D721Med (cell line): ENCODE measurements around the gene IGSF21.

Experiments used
- DNase-seq: peaks from one replicate; pipeline ENCODE4 v3.0.0; 2011; ENCODE audit warnings: low spot score; ENCODE audit not compliant: insufficient read length
- FAIRE-seq: peaks from 2 replicates; lab custom pipeline; 2011; peaks lifted over from hg19 to GRCh38; lab: Jason Lieb, UNC
- TF ChIP-seq, protein P1 (sequence below): IDR thresholded peaks from 2 replicates; pipeline ENCODE4 v1.5.1; 2012; ENCODE audit warnings: mild to moderate bottlenecking, control low read depth; ENCODE audit not compliant: insufficient read depth; ENCODE audit errors: missing control alignments

IGSF21 gene

GRCh38 chr1:18241891-18242290 lies 134.3 kb downstream of the IGSF21 start:
- no peak for DNase-seq
- TF ChIP-seq, protein P1, sequence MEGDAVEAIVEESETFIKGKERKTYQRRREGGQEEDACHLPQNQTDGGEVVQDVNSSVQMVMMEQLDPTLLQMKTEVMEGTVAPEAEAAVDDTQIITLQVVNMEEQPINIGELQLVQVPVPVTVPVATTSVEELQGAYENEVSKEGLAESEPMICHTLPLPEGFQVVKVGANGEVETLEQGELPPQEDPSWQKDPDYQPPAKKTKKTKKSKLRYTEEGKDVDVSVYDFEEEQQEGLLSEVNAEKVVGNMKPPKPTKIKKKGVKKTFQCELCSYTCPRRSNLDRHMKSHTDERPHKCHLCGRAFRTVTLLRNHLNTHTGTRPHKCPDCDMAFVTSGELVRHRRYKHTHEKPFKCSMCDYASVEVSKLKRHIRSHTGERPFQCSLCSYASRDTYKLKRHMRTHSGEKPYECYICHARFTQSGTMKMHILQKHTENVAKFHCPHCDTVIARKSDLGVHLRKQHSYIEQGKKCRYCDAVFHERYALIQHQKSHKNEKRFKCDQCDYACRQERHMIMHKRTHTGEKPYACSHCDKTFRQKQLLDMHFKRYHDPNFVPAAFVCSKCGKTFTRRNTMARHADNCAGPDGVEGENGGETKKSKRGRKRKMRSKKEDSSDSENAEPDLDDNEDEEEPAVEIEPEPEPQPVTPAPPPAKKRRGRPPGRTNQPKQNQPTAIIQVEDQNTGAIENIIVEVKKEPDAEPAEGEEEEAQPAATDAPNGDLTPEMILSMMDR: no peak
- FAIRE-seq: no peak

DNA sequence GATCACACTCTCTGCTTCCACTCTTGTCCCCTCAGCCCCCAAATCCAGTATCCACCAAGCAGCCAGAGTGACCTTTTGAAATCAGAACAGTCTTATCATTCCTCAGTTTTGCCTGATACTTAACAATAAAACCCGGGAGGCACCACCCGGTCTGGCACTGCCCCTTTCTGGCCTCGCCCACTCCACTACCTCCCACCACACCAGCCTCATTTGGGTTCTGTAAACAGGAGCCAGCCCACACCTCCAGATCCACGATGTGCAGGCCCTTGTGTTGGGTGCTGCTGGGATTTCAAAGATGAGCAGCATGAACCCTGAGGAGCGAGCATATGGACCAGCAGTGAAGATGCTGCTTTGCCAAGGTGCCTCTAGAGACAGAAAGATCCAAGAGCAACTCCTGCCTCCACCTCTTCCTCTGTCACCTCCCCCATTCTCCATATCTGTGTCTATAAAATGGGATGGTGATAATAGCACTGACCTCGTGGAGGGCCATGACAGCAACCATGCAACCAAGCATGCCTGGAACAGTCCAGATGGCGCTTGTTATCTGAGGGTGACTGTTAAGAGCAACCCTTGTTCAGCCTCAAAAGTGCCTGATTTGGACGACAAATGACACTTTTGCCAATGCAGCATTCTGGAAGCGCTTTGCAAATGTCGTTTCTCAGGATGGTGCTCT lies 136.0 kb downstream of the IGSF21 start:
- DNase-seq: no peak
- FAIRE-seq: no peak
- TF ChIP-seq, protein P1: no peak

GRCh38 chr1:18244762-18245161 lies 137.2 kb downstream of the IGSF21 start:
- DNase-seq (no peak), FAIRE-seq (no peak)
- TF ChIP-seq, protein P1: no peak

- FAIRE-seq (no peak), DNase-seq (no peak)
- TF ChIP-seq, protein P1: no peak
These were observed 138.0 kb downstream of the IGSF21 start for GRCh38 chr1:18245647-18246046.

DNA sequence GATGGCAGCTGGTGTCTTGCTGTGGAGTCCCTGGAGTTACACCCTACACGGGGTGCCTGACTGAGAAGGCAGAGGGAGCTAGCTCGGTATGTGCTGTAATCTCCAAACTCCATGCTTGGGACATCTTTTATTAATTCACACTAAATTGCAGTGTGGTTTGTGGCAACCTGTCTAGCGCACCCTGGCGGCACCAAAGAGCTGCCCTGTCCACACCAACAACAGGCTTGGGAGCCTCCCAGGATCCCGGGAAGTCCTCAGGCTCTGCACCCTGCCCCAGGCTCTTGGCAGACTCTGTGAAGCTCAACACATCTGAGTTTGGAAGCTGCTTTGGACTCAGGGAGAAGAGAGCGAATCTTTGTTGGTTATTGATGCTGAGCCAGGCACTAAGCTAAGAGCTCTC lies 138.9 kb downstream of the IGSF21 start:
- no peak for DNase-seq
- TF ChIP-seq, protein P1: peak; percentile 6
- no peak for FAIRE-seq

DNA sequence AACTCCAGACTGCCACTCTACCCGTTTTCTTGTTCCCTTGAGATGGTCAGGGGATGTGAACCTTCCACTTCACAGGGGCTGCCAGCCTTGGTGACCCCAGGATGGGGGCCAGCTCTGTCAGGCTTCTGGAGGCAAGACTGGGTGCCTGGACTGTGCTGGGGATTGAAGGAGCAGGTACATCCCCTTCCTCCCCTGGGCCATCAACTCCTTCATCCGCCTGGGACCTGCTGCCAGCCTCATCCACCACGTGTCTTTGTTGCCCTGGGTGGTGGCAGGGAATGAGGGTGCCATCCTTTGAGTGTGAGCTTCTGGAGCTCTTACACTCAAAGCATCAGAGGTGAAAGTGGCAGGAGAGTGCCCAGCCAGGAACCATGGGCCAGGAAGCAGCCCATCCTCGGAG lies 139.6 kb downstream of the IGSF21 start:
- FAIRE-seq: no peak
- TF ChIP-seq, protein P1: no peak
- DNase-seq: no peak

GRCh38 chr1:18249631-18250030 lies 142.0 kb downstream of the IGSF21 start:
- TF ChIP-seq, protein P1: no peak
- DNase-seq (no peak), FAIRE-seq (no peak)
